CD14-positive monocyte (primary cell): ENCODE measurements around the gene MRPL46. TPM values are rescaled to one million over a fixed set of nuclear protein-coding genes. Genes with fewer than 3 reads are reported as not detected.

Source experiments
- DNase-seq, 3 donors: peaks; one replicate each; pipeline ENCODE4 v3.0.0-alpha.2; 2011 to 2022
- H2AFZ ChIP-seq: 2 replicates; pipeline ENCODE4 v1.6.0; 2012; ENCODE audit warnings: mild to moderate bottlenecking, low read depth, low read length, inconsistent platforms; ENCODE audit not compliant: insufficient read depth, poor library complexity, severe bottlenecking
- H3K27ac ChIP-seq, 2 donors: 1 replicate in 1 of 2; 2 replicates in 1 of 2; pipeline ENCODE4 v1.5.1; 2012 to 2013; ENCODE audit warnings: low read length in 2 of 2, control low read depth in 1 of 2, inconsistent platforms in 1 of 2, low read depth in 1 of 2, mild to moderate bottlenecking in 1 of 2
- H3K27me3 ChIP-seq, 2 donors: one replicate each; pipeline versions ENCODE4 v1.6.0 to v1.6.1; 2011 to 2013; ENCODE audit warnings: low read length in 2 of 2; ENCODE audit not compliant: control insufficient read depth in 2 of 2, insufficient read depth in 2 of 2
- H3K36me3 ChIP-seq, 2 donors: replicated peaks in 1 of 2; 1 replicate in 1 of 2; 2 replicates in 1 of 2; pipeline versions ENCODE4 v1.5.1 to v1.6.1; 2012 to 2013; ENCODE audit warnings: low read length in 2 of 2, control low read depth in 1 of 2, inconsistent platforms in 1 of 2, mild to moderate bottlenecking in 1 of 2; ENCODE audit not compliant: insufficient read depth in 2 of 2, control insufficient read depth in 1 of 2
- H3K4me1 ChIP-seq, 2 donors: 1 replicate in 1 of 2; 2 replicates in 1 of 2; pipeline versions ENCODE4 v1.5.1 to v1.6.1; 2012 to 2013; ENCODE audit warnings: low read length in 2 of 2, control low read depth in 1 of 2, inconsistent platforms in 1 of 2, mild to moderate bottlenecking in 1 of 2, moderate library complexity in 1 of 2; ENCODE audit not compliant: insufficient read depth in 2 of 2, control insufficient read depth in 1 of 2
- H3K4me2 ChIP-seq: replicated peaks from 2 replicates; pipeline ENCODE3; 2012; ENCODE audit warnings: low read length, moderate library complexity, mild to moderate bottlenecking; ENCODE audit not compliant: poor library complexity, severe bottlenecking; ENCODE audit errors: extremely low read depth
- H3K4me3 ChIP-seq, 3 experiments: fragments of 200-600 bp in 1 of 3; sonication (generic) in 1 of 3; replicated peaks in 1 of 3; 1 replicate in 2 of 3; 2 replicates in 1 of 3; pipeline ENCODE4 v1.5.1; 2011 to 2013; ENCODE audit warnings: low read length in 3 of 3, mild to moderate bottlenecking in 3 of 3, control low read depth in 2 of 3, low read depth in 2 of 3, inconsistent platforms in 1 of 3, moderate library complexity in 1 of 3
- H3K79me2 ChIP-seq: 2 replicates; pipeline ENCODE4 v1.6.0; 2012; ENCODE audit warnings: mild to moderate bottlenecking, control low read depth, inconsistent platforms, low read length, moderate library complexity; ENCODE audit not compliant: insufficient read depth
- H3K9ac ChIP-seq: 2 replicates; pipeline ENCODE4 v1.6.0; 2017; ENCODE audit warnings: low read length, mild to moderate bottlenecking; ENCODE audit not compliant: insufficient read depth, poor library complexity, severe bottlenecking
- H3K9me3 ChIP-seq, 2 donors: replicated peaks in 1 of 2; 1 replicate in 1 of 2; 2 replicates in 1 of 2; pipeline versions ENCODE4 v1.5.1 to v1.6.1; 2012 to 2013; ENCODE audit warnings: low read length in 2 of 2, control low read depth in 1 of 2; ENCODE audit not compliant: control insufficient read depth in 1 of 2, insufficient read depth in 1 of 2
- H4K20me1 ChIP-seq: 2 replicates; pipeline ENCODE4 v1.6.0; 2012; ENCODE audit warnings: mild to moderate bottlenecking, low read length, control low read depth, moderate library complexity; ENCODE audit not compliant: insufficient read depth
- H3K27ac Mint-ChIP-seq, 7 donors: one replicate each; pipeline ENCODE4 v1.8.0; 2020; ENCODE audit warnings: mild to moderate bottlenecking in 7 of 7, mixed read lengths in 7 of 7, moderate library complexity in 6 of 7, inconsistent platforms in 2 of 7
- H3K27me3 Mint-ChIP-seq, 3 donors: one replicate each; pipeline ENCODE4 v1.8.0; 2021 to 2022; ENCODE audit warnings: low read depth in 3 of 3, mild to moderate bottlenecking in 3 of 3, mixed read lengths in 3 of 3, moderate library complexity in 3 of 3, inconsistent platforms in 1 of 3
- H3K36me3 Mint-ChIP-seq, 2 donors: one replicate each; pipeline ENCODE4 v1.8.0; 2020; ENCODE audit warnings: mixed read lengths in 2 of 2, inconsistent platforms in 1 of 2, mild to moderate bottlenecking in 1 of 2
- H3K4me1 Mint-ChIP-seq: one replicate; pipeline ENCODE4 v1.8.0; 2020; ENCODE audit warnings: mild to moderate bottlenecking, mixed read lengths
- H3K4me3 Mint-ChIP-seq, 2 donors: one replicate each; pipeline ENCODE4 v1.8.0; 2020; ENCODE audit warnings: mild to moderate bottlenecking in 2 of 2, mixed read lengths in 2 of 2, moderate library complexity in 1 of 2
- H3K9me3 Mint-ChIP-seq, 7 donors: one replicate each; pipeline ENCODE4 v1.8.0; 2020 to 2022; ENCODE audit warnings: mixed read lengths in 7 of 7, mild to moderate bottlenecking in 6 of 7, moderate library complexity in 6 of 7, inconsistent platforms in 2 of 7
- WGBS: methylation state at CpG from one replicate; pipeline ENCODE4 v1.1.5; 2013; ENCODE audit warnings: missing lambda C conversion rate; ENCODE audit not compliant: insufficient coverage; 5-methylcytosine and 5-hydroxymethylcytosine counted together
- intact Hi-C, 2 donors: fragments of 100-400 bp; cut with micrococcal nuclease; formaldehyde crosslinking; loops; one replicate each; pipeline versions ENCODE4 v1.15.0 to v1.15.1; 2023
- polyA plus RNA-seq, 3 donors: library from polyadenylated mRNA; depleted of rRNA in 1 of 3; unstranded in 2 of 3; stranded (reverse) in 1 of 3; fragments of 300-500 nt in 2 of 3; fragments of >200 nt in 1 of 3; fragmentation: Illumina TruSeq in 2 of 3; gene quantifications; 1 replicate in 2 of 3; 2 replicates in 1 of 3; pipeline ENCODE4 v1.2.3, GENCODE V29; 2012 to 2021
- TF ChIP-seq, protein P1 (sequence below): fragments of 200-600 bp; IDR thresholded peaks from one replicate; pipeline ENCODE4 v1.8.0; 2022; ENCODE audit warnings: antibody characterized with exemption, mild to moderate bottlenecking

Gene MRPL46
- polyA plus RNA-seq, 3 donors, result 6.3 to 20.3 (median 17.0) TPM

DNA sequence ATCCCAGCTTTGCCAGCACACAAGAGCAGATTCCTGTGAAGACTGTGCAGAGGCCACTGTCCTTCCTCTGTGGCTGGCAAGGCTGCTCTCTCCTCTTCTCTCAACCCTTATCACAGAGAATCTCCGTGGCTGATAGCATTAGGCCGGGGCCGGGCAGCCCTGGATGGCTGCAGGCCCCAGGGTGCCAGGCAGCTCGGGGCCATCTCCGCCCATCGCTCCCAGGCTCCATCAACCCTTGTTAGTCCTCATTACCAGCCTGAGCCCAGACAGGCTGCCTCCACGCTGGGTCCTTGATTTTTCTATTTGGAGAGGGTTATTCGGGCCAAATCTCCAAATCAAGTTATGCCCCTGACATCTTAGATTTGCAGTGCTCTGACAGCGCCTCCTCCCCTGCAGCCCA lies 39.1 kb downstream of the MRPL46 start:
- Mint-ChIP-seq H3K4me1 (no peaks in the 10 kb centered on the region), H3K27ac (no peak overlapping the region), H3K4me3 (no peak overlapping the region), H3K36me3 (no peaks in the 10 kb centered on the region), H3K27me3 (peaks cover 9 to 15% (median 14%) of the 10 kb centered on the region in 3 donors), H3K9me3 (peaks cover 0 to 6% (median 0%) of the 10 kb centered on the region in 7 donors)
- no peaks in the 10 kb centered on the region for H4K20me1 ChIP-seq
- H2AFZ ChIP-seq, result no peak overlapping the region
- no peak for DNase-seq
- H3K27me3 ChIP-seq, result no peaks in the 10 kb centered on the region
- H3K4me2 ChIP-seq, result no peak overlapping the region
- no peaks in the 10 kb centered on the region for H3K4me1 ChIP-seq
- TF ChIP-seq, protein P1, sequence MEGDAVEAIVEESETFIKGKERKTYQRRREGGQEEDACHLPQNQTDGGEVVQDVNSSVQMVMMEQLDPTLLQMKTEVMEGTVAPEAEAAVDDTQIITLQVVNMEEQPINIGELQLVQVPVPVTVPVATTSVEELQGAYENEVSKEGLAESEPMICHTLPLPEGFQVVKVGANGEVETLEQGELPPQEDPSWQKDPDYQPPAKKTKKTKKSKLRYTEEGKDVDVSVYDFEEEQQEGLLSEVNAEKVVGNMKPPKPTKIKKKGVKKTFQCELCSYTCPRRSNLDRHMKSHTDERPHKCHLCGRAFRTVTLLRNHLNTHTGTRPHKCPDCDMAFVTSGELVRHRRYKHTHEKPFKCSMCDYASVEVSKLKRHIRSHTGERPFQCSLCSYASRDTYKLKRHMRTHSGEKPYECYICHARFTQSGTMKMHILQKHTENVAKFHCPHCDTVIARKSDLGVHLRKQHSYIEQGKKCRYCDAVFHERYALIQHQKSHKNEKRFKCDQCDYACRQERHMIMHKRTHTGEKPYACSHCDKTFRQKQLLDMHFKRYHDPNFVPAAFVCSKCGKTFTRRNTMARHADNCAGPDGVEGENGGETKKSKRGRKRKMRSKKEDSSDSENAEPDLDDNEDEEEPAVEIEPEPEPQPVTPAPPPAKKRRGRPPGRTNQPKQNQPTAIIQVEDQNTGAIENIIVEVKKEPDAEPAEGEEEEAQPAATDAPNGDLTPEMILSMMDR, result no peak
- no peaks in the 10 kb centered on the region for H3K9me3 ChIP-seq
- no peak overlapping the region for H3K4me3 ChIP-seq
- no peak overlapping the region for H3K9ac ChIP-seq
- no peaks in the 10 kb centered on the region for H3K36me3 ChIP-seq
- no peak overlapping the region for H3K27ac ChIP-seq
- intact Hi-C loops, result no loop called here
- H3K79me2 ChIP-seq, result no peaks in the 10 kb centered on the region
- WGBS, result 60% methylated on average over 6 of the region's 9 CpGs

DNA sequence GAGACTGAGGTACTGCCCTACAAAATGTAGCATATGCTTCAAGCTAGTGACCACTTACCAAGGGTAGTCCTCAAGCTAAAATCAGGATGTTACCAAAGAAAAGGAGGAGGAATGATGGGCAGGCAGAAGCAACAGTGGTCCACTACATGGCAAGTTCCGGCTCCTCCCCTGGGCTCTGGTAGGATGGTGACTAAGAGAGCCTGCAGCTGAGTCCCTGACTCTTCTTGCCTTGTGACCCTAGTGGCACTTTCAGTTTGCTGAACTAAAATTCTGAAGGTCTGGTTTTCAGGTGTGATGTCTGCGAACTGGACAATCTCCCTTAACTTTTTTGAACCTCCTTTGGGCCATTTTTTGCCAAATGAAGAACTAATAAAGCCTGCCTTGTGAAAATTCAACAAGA lies 40.9 kb downstream of the MRPL46 start:
- no peak overlapping the region for H3K4me3 ChIP-seq
- no peak for DNase-seq
- intact Hi-C loops, result no loop called here
- H3K4me2 ChIP-seq, result no peak overlapping the region
- Mint-ChIP-seq H3K9me3 (peaks cover 0 to 6% (median 0%) of the 10 kb centered on the region in 7 donors), H3K27ac (no peak overlapping the region), H3K4me1 (no peaks in the 10 kb centered on the region), H3K27me3 (peaks cover 9 to 15% (median 14%) of the 10 kb centered on the region in 3 donors), H3K4me3 (no peak overlapping the region), H3K36me3 (no peaks in the 10 kb centered on the region)
- H3K9me3 ChIP-seq, result peaks cover 0 to 2% of the 10 kb centered on the region in 2 donors
- TF ChIP-seq, protein P1, result no peak
- no peaks in the 10 kb centered on the region for H4K20me1 ChIP-seq
- no peaks in the 10 kb centered on the region for H3K27me3 ChIP-seq
- no peak overlapping the region for H3K27ac ChIP-seq
- no peak overlapping the region for H2AFZ ChIP-seq
- no peaks in the 10 kb centered on the region for H3K79me2 ChIP-seq
- no peaks in the 10 kb centered on the region for H3K4me1 ChIP-seq
- no peak overlapping the region for H3K9ac ChIP-seq
- WGBS, result 89% methylated on average over 1 of the region's 2 CpGs
- H3K36me3 ChIP-seq, result no peaks in the 10 kb centered on the region
